Neural cell (in vitro differentiated cells): Measurements from ENCODE around the gene LCLAT1. TPM values are rescaled to one million over a fixed set of nuclear protein-coding genes. Genes with fewer than 3 reads are reported as not detected.

Source experiments
- H2AFZ ChIP-seq: fragments of 200-600, 300-800 bp; sonication (generic), shearing (Covaris generic); 2 replicates; pipeline ENCODE4 v1.6.0; 2014; ENCODE audit warnings: low read depth, mild to moderate bottlenecking, antibody characterized with exemption, low read length, moderate library complexity
- H3F3A ChIP-seq: fragments of 200-600 bp; shearing (Covaris generic); 2 replicates; pipeline ENCODE4 v1.6.1; 2016; ENCODE audit warnings: mild to moderate bottlenecking, moderate library complexity, mixed read lengths, antibody characterized with exemption, low read length; ENCODE audit not compliant: insufficient read depth, poor library complexity, severe bottlenecking
- H3K27ac ChIP-seq: fragments of 200-600, 300-800 bp; sonication (generic), shearing (Covaris generic); 2 replicates; pipeline ENCODE4 v1.5.1; 2014; ENCODE audit warnings: mild to moderate bottlenecking, low read length, moderate library complexity
- H3K27me3 ChIP-seq: fragments of 300-800, 200-600 bp; sonication (generic), shearing (Covaris generic); 2 replicates; pipeline ENCODE4 v1.6.0; 2014; ENCODE audit warnings: mild to moderate bottlenecking, low read depth, low read length, moderate library complexity; ENCODE audit not compliant: insufficient read depth
- H3K36me3 ChIP-seq: fragments of 300-800, 200-600 bp; sonication (generic), shearing (Covaris generic); 2 replicates; pipeline ENCODE4 v1.5.1; 2014; ENCODE audit warnings: mild to moderate bottlenecking, antibody characterized with exemption, low read length, moderate library complexity; ENCODE audit not compliant: insufficient read depth
- H3K4me2 ChIP-seq: fragments of 300-800, 200-600 bp; sonication (generic), shearing (Covaris generic); 2 replicates; pipeline ENCODE4 v1.6.0; 2014; ENCODE audit warnings: mild to moderate bottlenecking, low read length
- H3K4me3 ChIP-seq: fragments of 300-800, 200-600 bp; sonication (generic), shearing (Covaris generic); 2 replicates; pipeline ENCODE4 v1.5.1; 2014; ENCODE audit warnings: mild to moderate bottlenecking, low read length, moderate library complexity
- H3K79me2 ChIP-seq: fragments of 200-600 bp; shearing (Covaris generic); replicated peaks from 2 replicates; pipeline ENCODE4 v1.6.0; 2014; ENCODE audit warnings: mild to moderate bottlenecking, low read length, moderate library complexity; ENCODE audit not compliant: insufficient read depth
- H3K9ac ChIP-seq: fragments of 300-800, 200-600 bp; sonication (generic), shearing (Covaris generic); 2 replicates; pipeline ENCODE4 v1.6.1; 2016; ENCODE audit warnings: mild to moderate bottlenecking, low read length, mixed read lengths
- H3K9me2 ChIP-seq: fragments of 200-600 bp; shearing (Covaris generic); 2 replicates; pipeline ENCODE4 v1.6.1; 2016; ENCODE audit warnings: mild to moderate bottlenecking, low read length, mixed read lengths; ENCODE audit not compliant: insufficient read depth
- H3K9me3 ChIP-seq: fragments of 200-600, 300-800 bp; sonication (generic), shearing (Covaris generic); 2 replicates; pipeline ENCODE4 v1.6.1; 2016; ENCODE audit warnings: mild to moderate bottlenecking, mixed run types, low read length, moderate library complexity, mixed read lengths
- H4K20me1 ChIP-seq: fragments of 200-600 bp; shearing (Covaris generic); 2 replicates; pipeline ENCODE4 v1.6.1; 2016; ENCODE audit warnings: mild to moderate bottlenecking, mixed run types; ENCODE audit not compliant: insufficient read depth
- EP300 ChIP-seq: fragments of 450-650 bp; conservative IDR thresholded peaks from 2 replicates; pipeline ENCODE4 v1.6.1; 2014; ENCODE audit warnings: antibody characterized with exemption, mild to moderate bottlenecking, moderate library complexity; ENCODE audit not compliant: poor library complexity, severe bottlenecking
- EZH2 ChIP-seq: fragments of 200-600, 300-800 bp; shearing (Covaris generic), sonication (generic); IDR thresholded peaks from 2 replicates; pipeline ENCODE4 v1.6.1; 2014; ENCODE audit warnings: antibody characterized with exemption, low read length, borderline replicate concordance, mild to moderate bottlenecking; ENCODE audit not compliant: insufficient read depth, poor library complexity, severe bottlenecking
- MXI1 ChIP-seq: fragments of 450-650 bp; conservative IDR thresholded peaks from 2 replicates; pipeline ENCODE4 v1.6.1; 2014; ENCODE audit warnings: antibody characterized with exemption, mild to moderate bottlenecking; ENCODE audit not compliant: poor library complexity, severe bottlenecking
- POLR2AphosphoS5 ChIP-seq: IDR thresholded peaks from 2 replicates; pipeline ENCODE4 v1.6.1; 2012
- RAD21 ChIP-seq: fragments of 450-650 bp; conservative IDR thresholded peaks from 2 replicates; pipeline ENCODE4 v1.6.1; 2014; ENCODE audit warnings: antibody characterized with exemption, mild to moderate bottlenecking, moderate library complexity
- SMC3 ChIP-seq: fragments of 450-650 bp; conservative IDR thresholded peaks from 2 replicates; pipeline ENCODE4 v1.6.1; 2014; ENCODE audit warnings: antibody characterized with exemption, mild to moderate bottlenecking, moderate library complexity; ENCODE audit not compliant: poor library complexity
- TAF1 ChIP-seq: IDR thresholded peaks from 2 replicates; pipeline ENCODE4 v1.6.1; 2012; ENCODE audit warnings: low read depth
- polyA plus RNA-seq: library from polyadenylated mRNA; depleted of rRNA; stranded (reverse); fragments of >200 nt; gene quantifications from 2 replicates; pipeline ENCODE4 v1.2.3, GENCODE V29; 2014
- TF ChIP-seq, protein P1 (sequence below): IDR thresholded peaks from 2 replicates; pipeline ENCODE4 v1.6.1; 2012; ENCODE audit warnings: borderline replicate concordance
- TF ChIP-seq, protein P2 (sequence below): fragments of 450-650 bp; IDR thresholded peaks from 2 replicates; pipeline ENCODE4 v1.5.1; 2014; ENCODE audit warnings: antibody characterized with exemption, mild to moderate bottlenecking, moderate library complexity; ENCODE audit not compliant: poor library complexity, severe bottlenecking

LCLAT1 gene
- polyA plus RNA-seq, 1 donor from 2014 or later = 5.8 TPM

DNA sequence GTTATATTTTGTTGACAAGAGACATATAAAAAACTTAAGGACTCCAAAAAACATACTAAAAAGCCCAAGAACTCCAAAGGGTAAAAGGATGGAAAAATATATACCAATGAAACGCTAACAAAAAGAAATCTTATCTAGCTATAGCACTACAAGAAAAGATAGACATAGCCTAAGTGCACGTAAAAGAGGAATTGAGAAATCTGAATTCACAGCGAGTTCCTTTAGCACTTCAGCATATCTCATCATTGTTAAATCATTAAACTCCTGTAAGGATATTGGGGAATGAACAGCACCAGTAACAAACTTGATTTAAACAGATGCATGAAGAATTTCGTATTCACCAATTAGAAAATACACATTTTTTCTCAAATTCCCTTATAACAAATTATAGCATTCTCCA, 226.1 kb downstream of the LCLAT1 start:
- no peaks in the 10 kb centered on the region for H3K9me2 ChIP-seq
- no peaks in the 10 kb centered on the region for H3K9me3 ChIP-seq
- H2AFZ ChIP-seq = no peak overlapping the region
- H3K4me2 ChIP-seq = no peak overlapping the region
- no peak for TF ChIP-seq POLR2AphosphoS5
- no peak for TF ChIP-seq EZH2
- TF ChIP-seq TAF1 = no peak
- no peak for TF ChIP-seq RAD21
- no peak for TF ChIP-seq EP300
- TF ChIP-seq, protein P1, sequence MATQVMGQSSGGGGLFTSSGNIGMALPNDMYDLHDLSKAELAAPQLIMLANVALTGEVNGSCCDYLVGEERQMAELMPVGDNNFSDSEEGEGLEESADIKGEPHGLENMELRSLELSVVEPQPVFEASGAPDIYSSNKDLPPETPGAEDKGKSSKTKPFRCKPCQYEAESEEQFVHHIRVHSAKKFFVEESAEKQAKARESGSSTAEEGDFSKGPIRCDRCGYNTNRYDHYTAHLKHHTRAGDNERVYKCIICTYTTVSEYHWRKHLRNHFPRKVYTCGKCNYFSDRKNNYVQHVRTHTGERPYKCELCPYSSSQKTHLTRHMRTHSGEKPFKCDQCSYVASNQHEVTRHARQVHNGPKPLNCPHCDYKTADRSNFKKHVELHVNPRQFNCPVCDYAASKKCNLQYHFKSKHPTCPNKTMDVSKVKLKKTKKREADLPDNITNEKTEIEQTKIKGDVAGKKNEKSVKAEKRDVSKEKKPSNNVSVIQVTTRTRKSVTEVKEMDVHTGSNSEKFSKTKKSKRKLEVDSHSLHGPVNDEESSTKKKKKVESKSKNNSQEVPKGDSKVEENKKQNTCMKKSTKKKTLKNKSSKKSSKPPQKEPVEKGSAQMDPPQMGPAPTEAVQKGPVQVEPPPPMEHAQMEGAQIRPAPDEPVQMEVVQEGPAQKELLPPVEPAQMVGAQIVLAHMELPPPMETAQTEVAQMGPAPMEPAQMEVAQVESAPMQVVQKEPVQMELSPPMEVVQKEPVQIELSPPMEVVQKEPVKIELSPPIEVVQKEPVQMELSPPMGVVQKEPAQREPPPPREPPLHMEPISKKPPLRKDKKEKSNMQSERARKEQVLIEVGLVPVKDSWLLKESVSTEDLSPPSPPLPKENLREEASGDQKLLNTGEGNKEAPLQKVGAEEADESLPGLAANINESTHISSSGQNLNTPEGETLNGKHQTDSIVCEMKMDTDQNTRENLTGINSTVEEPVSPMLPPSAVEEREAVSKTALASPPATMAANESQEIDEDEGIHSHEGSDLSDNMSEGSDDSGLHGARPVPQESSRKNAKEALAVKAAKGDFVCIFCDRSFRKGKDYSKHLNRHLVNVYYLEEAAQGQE = no peak
- H3K27me3 ChIP-seq = no peaks in the 10 kb centered on the region
- no peaks in the 10 kb centered on the region for H3K79me2 ChIP-seq
- no peaks in the 10 kb centered on the region for H4K20me1 ChIP-seq
- H3K4me3 ChIP-seq = no peak overlapping the region
- no peak overlapping the region for H3K27ac ChIP-seq
- H3F3A ChIP-seq = no peaks in the 10 kb centered on the region
- H3K36me3 ChIP-seq = no peaks in the 10 kb centered on the region
- H3K9ac ChIP-seq = no peak overlapping the region

DNA sequence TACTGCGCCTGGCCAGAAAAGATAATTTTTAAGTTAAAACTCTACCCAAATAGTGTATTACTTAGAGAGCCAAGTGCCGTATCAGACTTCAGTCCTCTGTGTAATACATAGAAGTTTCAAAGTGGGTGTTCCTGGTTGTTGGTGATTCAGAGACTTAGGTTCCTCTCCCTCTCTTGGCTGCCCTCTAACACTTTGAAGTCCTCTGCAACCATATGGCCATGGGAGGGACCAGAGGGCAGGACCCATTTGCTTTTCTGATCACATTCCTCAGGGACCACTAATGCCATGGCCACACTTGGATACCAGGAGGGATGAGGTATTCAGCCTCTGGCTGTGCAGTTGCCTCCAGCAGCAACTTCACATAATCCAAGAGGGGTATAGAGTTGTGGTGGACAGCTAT, 228.7 kb downstream of the LCLAT1 start:
- H3K27me3 ChIP-seq = no peaks in the 10 kb centered on the region
- no peaks in the 10 kb centered on the region for H3K79me2 ChIP-seq
- no peak overlapping the region for H2AFZ ChIP-seq
- no peak overlapping the region for H3K4me2 ChIP-seq
- TF ChIP-seq SMC3 = no peak
- no peak for TF ChIP-seq RAD21
- no peak for TF ChIP-seq EZH2
- no peak for TF ChIP-seq EP300
- no peak for TF ChIP-seq TAF1
- no peak overlapping the region for H3K9ac ChIP-seq
- H3F3A ChIP-seq = peaks cover 2% of the 10 kb centered on the region
- H3K9me3 ChIP-seq = no peaks in the 10 kb centered on the region
- no peak overlapping the region for H3K4me3 ChIP-seq
- no peak overlapping the region for H3K27ac ChIP-seq
- H3K9me2 ChIP-seq = no peaks in the 10 kb centered on the region
- no peaks in the 10 kb centered on the region for H4K20me1 ChIP-seq
- H3K36me3 ChIP-seq = no peaks in the 10 kb centered on the region

DNA sequence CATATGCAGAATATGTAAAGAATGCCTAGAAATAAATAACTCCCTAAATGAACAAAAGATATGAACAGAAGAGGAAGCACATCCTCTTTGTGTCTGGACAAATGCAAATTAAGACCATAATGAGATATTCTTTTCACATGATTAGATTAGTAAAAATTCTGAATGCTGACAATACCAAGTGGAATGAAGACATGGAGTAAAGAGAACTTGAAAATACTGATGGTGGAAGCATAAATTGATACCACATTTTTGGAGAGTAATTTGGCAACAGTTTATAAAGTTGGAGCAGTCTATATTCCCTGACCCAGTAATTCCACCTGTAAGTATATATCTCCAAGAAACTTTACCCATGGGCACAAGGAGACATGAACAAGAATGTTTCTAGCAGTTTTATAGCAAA, 230.2 kb downstream of the LCLAT1 start:
- H4K20me1 ChIP-seq = no peaks in the 10 kb centered on the region
- H2AFZ ChIP-seq = no peak overlapping the region
- H3F3A ChIP-seq = peaks cover 2% of the 10 kb centered on the region
- no peaks in the 10 kb centered on the region for H3K36me3 ChIP-seq
- TF ChIP-seq EP300 = no peak
- TF ChIP-seq POLR2AphosphoS5 = no peak
- TF ChIP-seq, protein P1 = no peak
- no peak for TF ChIP-seq RAD21
- no peak for TF ChIP-seq MXI1
- TF ChIP-seq TAF1 = no peak
- no peak for TF ChIP-seq SMC3
- TF ChIP-seq EZH2 = no peak
- TF ChIP-seq, protein P2, sequence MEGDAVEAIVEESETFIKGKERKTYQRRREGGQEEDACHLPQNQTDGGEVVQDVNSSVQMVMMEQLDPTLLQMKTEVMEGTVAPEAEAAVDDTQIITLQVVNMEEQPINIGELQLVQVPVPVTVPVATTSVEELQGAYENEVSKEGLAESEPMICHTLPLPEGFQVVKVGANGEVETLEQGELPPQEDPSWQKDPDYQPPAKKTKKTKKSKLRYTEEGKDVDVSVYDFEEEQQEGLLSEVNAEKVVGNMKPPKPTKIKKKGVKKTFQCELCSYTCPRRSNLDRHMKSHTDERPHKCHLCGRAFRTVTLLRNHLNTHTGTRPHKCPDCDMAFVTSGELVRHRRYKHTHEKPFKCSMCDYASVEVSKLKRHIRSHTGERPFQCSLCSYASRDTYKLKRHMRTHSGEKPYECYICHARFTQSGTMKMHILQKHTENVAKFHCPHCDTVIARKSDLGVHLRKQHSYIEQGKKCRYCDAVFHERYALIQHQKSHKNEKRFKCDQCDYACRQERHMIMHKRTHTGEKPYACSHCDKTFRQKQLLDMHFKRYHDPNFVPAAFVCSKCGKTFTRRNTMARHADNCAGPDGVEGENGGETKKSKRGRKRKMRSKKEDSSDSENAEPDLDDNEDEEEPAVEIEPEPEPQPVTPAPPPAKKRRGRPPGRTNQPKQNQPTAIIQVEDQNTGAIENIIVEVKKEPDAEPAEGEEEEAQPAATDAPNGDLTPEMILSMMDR = no peak
- no peaks in the 10 kb centered on the region for H3K27me3 ChIP-seq
- H3K27ac ChIP-seq = no peak overlapping the region
- no peaks in the 10 kb centered on the region for H3K9me2 ChIP-seq
- no peaks in the 10 kb centered on the region for H3K9me3 ChIP-seq
- H3K4me2 ChIP-seq = no peak overlapping the region
- H3K4me3 ChIP-seq = no peak overlapping the region
- H3K9ac ChIP-seq = no peak overlapping the region
- no peaks in the 10 kb centered on the region for H3K79me2 ChIP-seq
